ENCODE measurements around the gene FKBP5. TPM values are rescaled to one million over a fixed set of nuclear protein-coding genes. Genes with fewer than 3 reads are reported as not detected.
A peak's percentile ranks its signal among the peaks of the same experiment; 100 is the strongest.

The FKBP5 gene
- total and polyA plus RNA-seq, 2 donors from 2014 or later, result 45.6 to 267 TPM

- intact Hi-C loops (cut with DNase I), result no loop called here
- H3K36me3 ChIP-seq (ENCODE audit: control insufficient read depth in 2 of 3, insufficient read depth in 3 of 3, low read length in 3 of 3), result no peaks in the 10 kb centered on the region
- no peaks in the 10 kb centered on the region for H3K27me3 ChIP-seq (ENCODE audit: control insufficient read depth, insufficient read depth, low read length)
- DNase-seq (peak; percentile 93 to 99 (median 95)), FAIRE-seq (no peak)
- peak overlapping the region in 2 of 3 donors; percentile 16 to 80 for H3K9ac ChIP-seq (ENCODE audit: low read length in 3 of 3)
- TF ChIP-seq, protein P1, sequence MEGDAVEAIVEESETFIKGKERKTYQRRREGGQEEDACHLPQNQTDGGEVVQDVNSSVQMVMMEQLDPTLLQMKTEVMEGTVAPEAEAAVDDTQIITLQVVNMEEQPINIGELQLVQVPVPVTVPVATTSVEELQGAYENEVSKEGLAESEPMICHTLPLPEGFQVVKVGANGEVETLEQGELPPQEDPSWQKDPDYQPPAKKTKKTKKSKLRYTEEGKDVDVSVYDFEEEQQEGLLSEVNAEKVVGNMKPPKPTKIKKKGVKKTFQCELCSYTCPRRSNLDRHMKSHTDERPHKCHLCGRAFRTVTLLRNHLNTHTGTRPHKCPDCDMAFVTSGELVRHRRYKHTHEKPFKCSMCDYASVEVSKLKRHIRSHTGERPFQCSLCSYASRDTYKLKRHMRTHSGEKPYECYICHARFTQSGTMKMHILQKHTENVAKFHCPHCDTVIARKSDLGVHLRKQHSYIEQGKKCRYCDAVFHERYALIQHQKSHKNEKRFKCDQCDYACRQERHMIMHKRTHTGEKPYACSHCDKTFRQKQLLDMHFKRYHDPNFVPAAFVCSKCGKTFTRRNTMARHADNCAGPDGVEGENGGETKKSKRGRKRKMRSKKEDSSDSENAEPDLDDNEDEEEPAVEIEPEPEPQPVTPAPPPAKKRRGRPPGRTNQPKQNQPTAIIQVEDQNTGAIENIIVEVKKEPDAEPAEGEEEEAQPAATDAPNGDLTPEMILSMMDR (IDR thresholded peaks at IDR 0.05; ENCODE audit: borderline replicate concordance, extremely low read depth, insufficient read depth), result no peak
- no peaks in the 10 kb centered on the region for H3K9me3 ChIP-seq (ENCODE audit: control insufficient read depth in 2 of 3, insufficient read depth in 1 of 3, low read length in 3 of 3)
- H3K4me1 ChIP-seq (ENCODE audit: control insufficient read depth in 2 of 3, insufficient read depth in 2 of 3, low read depth in 1 of 3, low read length in 3 of 3), result peaks cover 0 to 43% (median 41%) of the 10 kb centered on the region in 3 donors
- H3K27ac ChIP-seq (ENCODE audit: low read depth in 2 of 2, low read length in 2 of 2), result peak overlapping the region; percentile 92 to 96
- peak overlapping the region; percentile 42 to 70 (median 66) for H3K4me3 ChIP-seq (ENCODE audit: low read length in 3 of 3)
Measured at GRCh38 chr6:35731736-35732532, 43.2 kb upstream of the FKBP5 start.

DNA sequence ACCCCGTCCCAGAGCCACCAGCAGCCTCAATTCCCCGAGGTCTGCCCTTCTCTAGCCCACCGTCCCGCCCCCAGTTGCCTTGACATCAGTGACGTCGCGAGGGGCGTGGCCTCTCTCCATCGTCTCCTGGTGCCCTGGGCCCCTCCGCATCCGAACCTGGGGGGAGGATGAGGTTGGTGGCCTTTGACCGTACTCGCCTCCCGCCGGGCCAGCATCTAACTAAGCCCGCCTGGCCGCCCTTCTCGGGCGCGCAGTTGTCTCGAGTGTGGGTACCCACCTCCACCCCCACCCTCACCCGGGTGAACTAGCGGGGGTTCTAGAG is 42.7 kb upstream of the FKBP5 start:
- Histone ChIP-seq H3K4me1 (ENCODE audit: control insufficient read depth in 2 of 3, insufficient read depth in 2 of 3, low read depth in 1 of 3, low read length in 3 of 3) (peaks cover 0 to 48% (median 46%) of the 10 kb centered on the region in 3 donors), H3K9me3 (ENCODE audit: control insufficient read depth in 2 of 3, insufficient read depth in 1 of 3, low read length in 3 of 3) (no peaks in the 10 kb centered on the region), H3K36me3 (ENCODE audit: control insufficient read depth in 2 of 3, insufficient read depth in 3 of 3, low read length in 3 of 3) (no peaks in the 10 kb centered on the region), H3K27me3 (ENCODE audit: control insufficient read depth, insufficient read depth, low read length) (no peaks in the 10 kb centered on the region), H3K27ac (ENCODE audit: low read depth in 2 of 2, low read length in 2 of 2) (peak overlapping the region; percentile 92 to 96), H3K4me3 (ENCODE audit: low read length in 3 of 3) (peak overlapping the region; percentile 42 to 70 (median 66)), H3K9ac (ENCODE audit: low read length in 3 of 3) (peak overlapping the region in 1 of 3 donors; percentile 80)
- peak; percentile 94 to 99 (median 97) for DNase-seq
- TF ChIP-seq, protein P1 (IDR thresholded peaks at IDR 0.05; ENCODE audit: borderline replicate concordance, extremely low read depth, insufficient read depth), result no peak
- FAIRE-seq, result no peak
- intact Hi-C loops (cut with DNase I), result no loop called here

DNA sequence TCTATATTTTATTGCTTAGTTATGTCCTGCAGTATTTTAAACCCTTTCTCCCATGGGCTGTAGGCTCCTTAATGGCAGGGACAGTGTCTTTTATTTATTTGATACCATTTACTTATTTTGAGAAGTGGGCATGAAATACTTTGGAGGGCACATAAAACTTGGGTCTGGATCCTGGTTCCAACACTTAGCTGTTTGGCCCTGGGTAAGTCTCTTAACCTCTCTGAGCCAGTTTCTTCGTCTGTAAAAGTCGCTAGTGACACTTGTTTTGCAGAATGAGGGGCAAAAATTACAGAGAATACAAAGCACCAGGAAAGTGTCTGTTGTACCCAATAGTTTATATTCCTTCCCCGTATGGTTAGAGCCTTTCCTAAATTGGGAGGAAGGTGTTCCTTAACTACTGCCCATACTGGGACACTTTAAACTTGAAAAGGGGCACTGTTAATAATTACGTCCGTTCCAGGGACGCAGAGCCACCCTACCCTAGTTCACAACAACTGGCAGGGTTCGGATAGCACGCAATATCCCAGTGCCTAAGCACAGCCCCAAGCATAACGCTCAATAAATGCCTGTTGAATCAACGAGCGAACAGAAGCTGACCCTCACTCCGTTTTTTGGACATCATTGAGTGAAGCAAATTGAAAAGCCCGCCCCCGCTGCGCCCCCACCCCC is 42.2 kb upstream of the FKBP5 start:
- Histone ChIP-seq H3K27ac (ENCODE audit: low read depth in 2 of 2, low read length in 2 of 2) (peak overlapping the region; percentile 85 to 96), H3K9me3 (ENCODE audit: control insufficient read depth in 2 of 3, insufficient read depth in 1 of 3, low read length in 3 of 3) (no peaks in the 10 kb centered on the region), H3K4me3 (ENCODE audit: low read length in 3 of 3) (peak overlapping the region; percentile 40 to 70 (median 59)), H3K9ac (ENCODE audit: low read length in 3 of 3) (peak overlapping the region in 2 of 3 donors; percentile 9 to 44), H3K27me3 (ENCODE audit: control insufficient read depth, insufficient read depth, low read length) (no peaks in the 10 kb centered on the region), H3K36me3 (ENCODE audit: control insufficient read depth in 2 of 3, insufficient read depth in 3 of 3, low read length in 3 of 3) (no peaks in the 10 kb centered on the region), H3K4me1 (ENCODE audit: control insufficient read depth in 2 of 3, insufficient read depth in 2 of 3, low read depth in 1 of 3, low read length in 3 of 3) (peaks cover 0 to 53% (median 48%) of the 10 kb centered on the region in 3 donors)
- DNase-seq (no peak), FAIRE-seq (no peak)
- TF ChIP-seq, protein P1 (IDR thresholded peaks at IDR 0.05; ENCODE audit: borderline replicate concordance, extremely low read depth, insufficient read depth), result no peak
- intact Hi-C loops (cut with DNase I), result no loop called here

Data from kidney (tissue), 14 donors.